HepG2 (cell line): ENCODE measurements around the gene ZACN. TPM values are rescaled to one million over a fixed set of nuclear protein-coding genes. Genes with fewer than 3 reads are reported as not detected.

Experiments used
- HMG20B ChIP-seq: conservative IDR thresholded peaks from 2 replicates; pipeline ENCODE4 v1.6.1; 2016; ENCODE audit warnings: missing genetic modification reagents, missing compliant biosample characterization
- NCOA2 ChIP-seq: sonication (generic); formaldehyde crosslinking; IDR thresholded peaks from 2 replicates; pipeline ENCODE4 v1.8.0; 2022; ENCODE audit warnings: inconsistent platforms
- microRNA-seq: library from miRNA; unstranded; fragments of <30 nt; microRNA quantifications from one replicate; pipeline ENCODE4, GENCODE V29; 2020
- polyA plus RNA-seq, 8 experiments: library from polyadenylated mRNA; depleted of rRNA in 3 of 8; stranded (reverse) in 7 of 8; unstranded in 1 of 8; fragments of >200 nt; fragmentation: Illumina TruSeq in 4 of 8; extraction: Trizol in 4 of 8; gene quantifications; 2 replicates each; pipeline versions ENCODE4 v1.2.1 to v1.2.3, GENCODE V29; 2011 to 2016; ENCODE audit warnings: low read depth in 4 of 8, missing spikeins in 1 of 8, mixed read lengths in 1 of 8; ENCODE audit not compliant: insufficient read depth in 1 of 8
- small RNA-seq, 3 experiments: library from RNA; depleted of rRNA; stranded (forward); fragments of <200 nt; gene quantifications; one replicate each; pipeline ENCODE3, GENCODE V24; 2012; ENCODE audit warnings: low read depth in 2 of 3, low replicate concordance in 1 of 3; ENCODE audit not compliant: insufficient read length in 3 of 3, insufficient read depth in 2 of 3
- total RNA-seq, 5 experiments: library from RNA; depleted of rRNA; stranded (reverse); fragments of >200 nt; fragmentation: Illumina TruSeq; extraction: Trizol; gene quantifications; 2 replicates each; pipeline ENCODE4 v1.2.3, GENCODE V29; 2016; ENCODE audit warnings: low read depth in 1 of 5

The ZACN gene
- total and polyA plus RNA-seq, 2 of the 13 experiments (the other 11 are each of a cell fraction or from before 2014, with no cell fraction given): 0.11 to 0.15 TPM

DNA sequence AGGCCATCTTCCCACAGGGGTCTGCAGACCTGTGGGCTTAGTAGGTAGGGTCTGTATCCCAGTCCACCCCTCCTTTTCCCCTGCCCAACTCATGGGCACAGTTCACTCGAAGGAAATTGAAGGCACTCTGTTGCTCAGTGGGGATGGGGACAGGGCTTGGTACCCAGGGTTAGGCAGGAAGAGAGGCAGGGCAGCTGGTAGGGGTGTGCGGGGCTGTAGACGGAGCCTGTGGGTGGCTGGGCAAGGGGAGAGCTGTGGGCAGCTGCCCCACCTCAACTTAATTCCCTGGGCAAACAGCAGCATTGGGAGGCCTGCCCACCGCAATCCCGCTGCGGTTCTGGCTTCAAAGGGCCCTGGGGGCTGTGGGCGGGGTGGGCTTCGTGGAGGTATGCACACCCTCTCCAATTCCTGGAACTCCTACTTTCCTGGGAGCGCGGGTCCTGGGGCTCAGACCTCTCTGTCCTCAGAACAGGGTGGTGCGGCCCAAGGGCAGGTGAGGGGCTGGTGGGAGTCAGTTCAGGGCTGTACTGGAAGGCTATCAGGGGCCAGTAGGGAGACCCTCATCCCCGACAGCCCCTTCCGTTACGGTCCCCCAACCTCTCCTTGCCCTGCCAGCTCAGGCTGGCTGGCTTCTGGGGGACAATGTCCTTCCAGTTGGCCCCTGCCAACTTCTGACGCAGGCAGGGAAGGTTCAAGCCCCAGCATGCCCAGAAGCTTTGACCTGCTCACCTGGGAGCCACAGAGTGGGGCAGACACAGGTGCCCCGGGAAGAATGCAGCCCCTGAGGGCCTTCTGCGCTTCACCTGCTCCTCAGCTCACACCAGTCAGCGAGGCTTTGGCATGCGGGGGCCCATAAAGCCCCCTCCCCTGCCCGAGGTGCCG lies 53.0 kb downstream of the ZACN start (continued):
- TF ChIP-seq NCOA2 (CRISPR knock-in tag) (peak; percentile 78), HMG20B (peak; percentile 51; the same call in 1 of the 2 replicates)

Small RNA genes lying within 50 kb of the gene (microRNA-seq; reads per million reads assigned to microRNA genes)
- gene MIR6868: 2.4 reads per million, percentile 13 among the genes with 10 or more reads in this experiment

Small RNA genes lying within 50 kb of the gene (small RNA-seq; reads per million reads assigned to genes)
- 0.10 to 12.6 (median 3.6) reads per million in 3 experiments for gene MIR6868

Other genes with a start within 250 kb of the ZACN start
- 27.2 and 42.7 TPM in 2 replicates for gene UNC13D, start 234.8 kb upstream of the ZACN start, total RNA-seq (2016; rRNA removed; fragmentation: Illumina TruSeq; extraction: Trizol)
- 29.7 and 40.0 TPM in 2 replicates for gene UNC13D, start 234.8 kb upstream of the ZACN start, polyA plus RNA-seq (2011; rRNA removed)
- 28.2 and 29.2 TPM in 2 replicates for gene WBP2, start 223.8 kb upstream of the ZACN start, total RNA-seq (2016; rRNA removed; fragmentation: Illumina TruSeq; extraction: Trizol)
- gene WBP2, start 223.8 kb upstream of the ZACN start, polyA plus RNA-seq (2011; rRNA removed): 29.5 and 34.6 TPM in 2 replicates
- 59.7 and 82.0 TPM in 2 replicates for gene TRIM47, start 200.6 kb upstream of the ZACN start, total RNA-seq (2016; rRNA removed; fragmentation: Illumina TruSeq; extraction: Trizol)
- 33.5 and 45.8 TPM in 2 replicates for gene TRIM47, start 200.6 kb upstream of the ZACN start, polyA plus RNA-seq (2011; rRNA removed)
- 22.4 and 24.6 TPM in 2 replicates for gene TRIM65, start 182.2 kb upstream of the ZACN start, total RNA-seq (2016; rRNA removed; fragmentation: Illumina TruSeq; extraction: Trizol)
- gene TRIM65, start 182.2 kb upstream of the ZACN start, polyA plus RNA-seq (2011; rRNA removed): 10.3 and 15.2 TPM in 2 replicates
- 88.8 and 125 TPM in 2 replicates for gene MRPL38, start 174.3 kb upstream of the ZACN start, total RNA-seq (2016; rRNA removed; fragmentation: Illumina TruSeq; extraction: Trizol)
- 83.7 and 91.0 TPM in 2 replicates for gene MRPL38, start 174.3 kb upstream of the ZACN start, polyA plus RNA-seq (2011; rRNA removed)
- 3.5 and 8.1 TPM in 2 replicates for gene FBF1, start 138.1 kb upstream of the ZACN start, total RNA-seq (2016; rRNA removed; fragmentation: Illumina TruSeq; extraction: Trizol)
- 2.4 and 2.7 TPM in 2 replicates for gene FBF1, start 138.1 kb upstream of the ZACN start, polyA plus RNA-seq (2011; rRNA removed)
- 120 and 156 TPM in 2 replicates for gene ACOX1, start 100.0 kb upstream of the ZACN start, total RNA-seq (2016; rRNA removed; fragmentation: Illumina TruSeq; extraction: Trizol)
- 84.2 and 86.4 TPM in 2 replicates for gene ACOX1, start 100.0 kb upstream of the ZACN start, polyA plus RNA-seq (2011; rRNA removed)
- gene TEN1, start 99.9 kb upstream of the ZACN start, total RNA-seq (2016; rRNA removed; fragmentation: Illumina TruSeq; extraction: Trizol): 14.7 and 18.0 TPM in 2 replicates
- gene TEN1, start 99.9 kb upstream of the ZACN start, polyA plus RNA-seq (2011; rRNA removed): 21.3 and 29.4 TPM in 2 replicates
- 2.0 and 5.8 TPM in 2 replicates for gene CDK3, start 78.3 kb upstream of the ZACN start, total RNA-seq (2016; rRNA removed; fragmentation: Illumina TruSeq; extraction: Trizol)
- gene CDK3, start 78.3 kb upstream of the ZACN start, polyA plus RNA-seq (2011; rRNA removed): 11.4 and 18.0 TPM in 2 replicates
- 3.6 and 8.2 TPM in 2 replicates for gene EVPL, start 51.9 kb upstream of the ZACN start, total RNA-seq (2016; rRNA removed; fragmentation: Illumina TruSeq; extraction: Trizol)
- gene EVPL, start 51.9 kb upstream of the ZACN start, polyA plus RNA-seq (2011; rRNA removed): 2.1 and 4.3 TPM in 2 replicates
- 39.8 and 89.7 TPM in 2 replicates for gene SRP68, start 6.7 kb upstream of the ZACN start, total RNA-seq (2016; rRNA removed; fragmentation: Illumina TruSeq; extraction: Trizol)
- 74.3 and 79.0 TPM in 2 replicates for gene SRP68, start 6.7 kb upstream of the ZACN start, polyA plus RNA-seq (2011; rRNA removed)
- 0.20 and 0.58 TPM in 2 replicates for gene GALR2, start 4.4 kb upstream of the ZACN start, total RNA-seq (2016; rRNA removed; fragmentation: Illumina TruSeq; extraction: Trizol)
- 0.48 and 0.84 TPM in 2 replicates for gene GALR2, start 4.4 kb upstream of the ZACN start, polyA plus RNA-seq (2011; rRNA removed)
- 116 and 118 TPM in 2 replicates for gene EXOC7, start 24.6 kb downstream of the ZACN start, total RNA-seq (2016; rRNA removed; fragmentation: Illumina TruSeq; extraction: Trizol)
- gene EXOC7, start 24.6 kb downstream of the ZACN start, polyA plus RNA-seq (2011; rRNA removed): 86.9 and 118 TPM in 2 replicates
- 1.4 and 1.6 TPM in 2 replicates for gene FOXJ1, start 62.1 kb downstream of the ZACN start, total RNA-seq (2016; rRNA removed; fragmentation: Illumina TruSeq; extraction: Trizol)
- 0.98 and 1.2 TPM in 2 replicates for gene FOXJ1, start 62.1 kb downstream of the ZACN start, polyA plus RNA-seq (2011; rRNA removed)
- 1.4 and 1.5 TPM in 2 replicates for gene RNF157, start 161.3 kb downstream of the ZACN start, total RNA-seq (2016; rRNA removed; fragmentation: Illumina TruSeq; extraction: Trizol)
- gene RNF157, start 161.3 kb downstream of the ZACN start, polyA plus RNA-seq (2011; rRNA removed): 0.44 and 0.82 TPM in 2 replicates
- 3.3 and 5.3 TPM in 2 replicates for gene UBALD2, start 186.2 kb downstream of the ZACN start, total RNA-seq (2016; rRNA removed; fragmentation: Illumina TruSeq; extraction: Trizol)
- gene UBALD2, start 186.2 kb downstream of the ZACN start, polyA plus RNA-seq (2011; rRNA removed): 50.5 and 89.7 TPM in 2 replicates
- 2.7 and 3.7 TPM in 2 replicates for gene QRICH2, start 229.1 kb downstream of the ZACN start, total RNA-seq (2016; rRNA removed; fragmentation: Illumina TruSeq; extraction: Trizol)
- 5.7 and 11.5 TPM in 2 replicates for gene QRICH2, start 229.1 kb downstream of the ZACN start, polyA plus RNA-seq (2011; rRNA removed)